ENCODE data around the gene DAPL1. TPM values are rescaled to one million over a fixed set of nuclear protein-coding genes. Genes with fewer than 3 reads are reported as not detected.

DAPL1 gene
- total RNA-seq, 1 donor from 2014 or later, result not detected

DNA sequence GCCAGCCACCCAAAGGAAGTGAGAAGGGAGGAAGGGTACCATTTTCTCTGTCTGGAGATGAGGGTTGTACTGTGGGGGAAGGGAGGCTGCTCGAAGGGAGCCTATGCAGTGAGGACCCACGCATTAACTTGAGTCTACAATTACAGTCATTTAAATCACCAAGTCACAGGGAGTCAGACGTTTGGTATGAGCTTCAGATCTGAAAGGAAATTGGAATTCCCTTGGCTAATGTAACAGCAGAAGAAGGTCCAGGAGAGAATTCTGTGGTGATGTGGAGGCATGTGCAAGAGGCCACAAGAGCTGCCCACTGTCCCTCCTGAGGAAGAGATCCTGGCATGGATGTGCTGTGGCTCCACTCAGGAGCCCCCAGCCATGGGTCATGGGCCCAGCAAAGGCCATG, 22.5 kb downstream of the DAPL1 start:
- no peaks in the 10 kb centered on the region for H3K27me3 ChIP-seq (ENCODE audit: control insufficient read depth, insufficient read depth, low read length)
- no peak overlapping the region for H3K4me3 ChIP-seq (ENCODE audit: low read depth, low read length)
- TF ChIP-seq, protein P1, sequence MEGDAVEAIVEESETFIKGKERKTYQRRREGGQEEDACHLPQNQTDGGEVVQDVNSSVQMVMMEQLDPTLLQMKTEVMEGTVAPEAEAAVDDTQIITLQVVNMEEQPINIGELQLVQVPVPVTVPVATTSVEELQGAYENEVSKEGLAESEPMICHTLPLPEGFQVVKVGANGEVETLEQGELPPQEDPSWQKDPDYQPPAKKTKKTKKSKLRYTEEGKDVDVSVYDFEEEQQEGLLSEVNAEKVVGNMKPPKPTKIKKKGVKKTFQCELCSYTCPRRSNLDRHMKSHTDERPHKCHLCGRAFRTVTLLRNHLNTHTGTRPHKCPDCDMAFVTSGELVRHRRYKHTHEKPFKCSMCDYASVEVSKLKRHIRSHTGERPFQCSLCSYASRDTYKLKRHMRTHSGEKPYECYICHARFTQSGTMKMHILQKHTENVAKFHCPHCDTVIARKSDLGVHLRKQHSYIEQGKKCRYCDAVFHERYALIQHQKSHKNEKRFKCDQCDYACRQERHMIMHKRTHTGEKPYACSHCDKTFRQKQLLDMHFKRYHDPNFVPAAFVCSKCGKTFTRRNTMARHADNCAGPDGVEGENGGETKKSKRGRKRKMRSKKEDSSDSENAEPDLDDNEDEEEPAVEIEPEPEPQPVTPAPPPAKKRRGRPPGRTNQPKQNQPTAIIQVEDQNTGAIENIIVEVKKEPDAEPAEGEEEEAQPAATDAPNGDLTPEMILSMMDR (IDR thresholded peaks at IDR 0.05; ENCODE audit: insufficient read depth, low read length, poor library complexity, severe bottlenecking), result no peak
- no peaks in the 10 kb centered on the region for H3K36me3 ChIP-seq (ENCODE audit: control insufficient read depth, insufficient read depth, low read length)
- DNase-seq (ENCODE audit: low read depth), result no peak

DNA sequence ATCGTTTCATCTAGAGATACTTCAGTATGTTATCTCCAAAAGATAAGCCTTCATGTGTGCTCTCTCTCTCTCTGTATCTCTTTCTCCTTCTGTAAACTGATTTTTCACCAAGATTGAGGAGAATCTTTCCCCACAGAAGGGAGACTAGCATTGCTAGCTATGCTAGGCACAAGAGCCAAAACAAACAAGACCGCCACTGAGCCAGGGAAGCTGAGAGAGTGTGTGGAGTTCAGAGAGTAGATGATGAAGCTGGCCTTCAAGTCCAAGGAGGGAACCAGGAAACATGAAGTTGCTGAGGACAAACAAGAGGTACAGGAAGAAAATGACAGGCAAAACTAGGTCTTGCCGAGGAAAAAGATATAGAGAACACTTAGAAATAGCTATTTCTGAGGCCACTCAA, 23.4 kb downstream of the DAPL1 start:
- Histone ChIP-seq H3K27me3 (ENCODE audit: control insufficient read depth, insufficient read depth, low read length) (no peaks in the 10 kb centered on the region), H3K4me3 (ENCODE audit: low read depth, low read length) (no peak overlapping the region), H3K36me3 (ENCODE audit: control insufficient read depth, insufficient read depth, low read length) (no peaks in the 10 kb centered on the region)
- DNase-seq (ENCODE audit: low read depth), result no peak
- TF ChIP-seq, protein P1 (IDR thresholded peaks at IDR 0.05; ENCODE audit: insufficient read depth, low read length, poor library complexity, severe bottlenecking), result no peak

DNA sequence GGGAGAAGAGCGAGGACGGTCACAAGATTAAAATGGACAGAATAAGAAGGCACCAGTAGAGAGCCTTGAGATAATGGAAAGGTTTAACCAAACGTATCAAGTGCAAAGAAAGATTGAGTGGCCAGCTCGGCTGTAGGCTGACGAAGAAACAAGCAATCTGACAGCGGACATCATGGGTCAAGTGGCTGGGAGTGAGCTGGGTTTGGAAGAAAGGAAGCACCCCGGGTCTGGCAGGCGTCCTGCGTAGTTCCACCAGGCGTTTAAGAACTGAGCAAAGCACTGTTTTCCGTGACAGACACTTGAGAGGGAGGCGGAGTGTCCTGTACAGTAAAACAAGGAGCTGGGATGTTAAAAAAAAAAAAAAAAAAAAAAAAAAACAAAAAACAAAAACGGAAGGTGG, 27.1 kb downstream of the DAPL1 start:
- TF ChIP-seq, protein P1 (IDR thresholded peaks at IDR 0.05; ENCODE audit: insufficient read depth, low read length, poor library complexity, severe bottlenecking), result no peak
- H3K4me3 ChIP-seq (ENCODE audit: low read depth, low read length), result no peak overlapping the region
- no peak for DNase-seq (ENCODE audit: low read depth)
- no peaks in the 10 kb centered on the region for H3K27me3 ChIP-seq (ENCODE audit: control insufficient read depth, insufficient read depth, low read length)
- no peaks in the 10 kb centered on the region for H3K36me3 ChIP-seq (ENCODE audit: control insufficient read depth, insufficient read depth, low read length)

DNA sequence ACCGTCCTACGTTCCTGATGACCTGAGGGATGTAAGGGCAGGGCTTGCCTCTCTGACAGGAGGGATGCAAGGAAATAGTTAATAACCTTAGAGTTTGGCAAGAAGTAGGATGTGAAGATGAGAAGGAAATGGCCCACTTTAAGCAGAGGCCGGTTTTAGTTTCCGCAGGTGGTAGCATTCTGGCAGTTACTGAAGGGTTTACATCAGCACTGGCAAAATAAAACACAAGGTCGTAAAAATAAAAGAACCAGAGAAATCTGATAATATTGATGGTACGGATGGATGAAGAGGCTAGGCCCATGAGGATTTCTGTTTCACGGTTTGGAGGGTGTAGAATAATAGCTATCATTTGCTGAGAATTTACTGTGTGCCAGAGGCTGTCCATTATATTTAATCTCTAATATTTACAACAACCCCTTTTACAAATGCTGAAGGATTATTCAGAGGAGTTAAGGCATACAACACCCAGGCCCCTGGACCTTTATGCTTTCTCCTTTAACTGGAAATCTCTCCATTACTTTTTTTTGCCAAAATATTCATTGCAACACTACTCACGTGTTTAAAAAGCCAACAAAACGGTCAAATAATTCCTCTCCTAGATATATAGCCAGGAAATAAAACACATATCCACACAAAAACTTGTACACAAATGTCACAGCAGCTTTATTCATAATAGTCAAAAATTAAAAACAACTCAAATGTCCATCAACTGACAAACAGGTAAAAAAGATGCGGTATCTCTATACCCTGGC, 28.5 kb downstream of the DAPL1 start:
- Histone ChIP-seq H3K36me3 (ENCODE audit: control insufficient read depth, insufficient read depth, low read length) (no peaks in the 10 kb centered on the region), H3K27me3 (ENCODE audit: control insufficient read depth, insufficient read depth, low read length) (no peaks in the 10 kb centered on the region), H3K4me3 (ENCODE audit: low read depth, low read length) (no peak overlapping the region)
- TF ChIP-seq, protein P1 (IDR thresholded peaks at IDR 0.05; ENCODE audit: insufficient read depth, low read length, poor library complexity, severe bottlenecking), result no peak
- no peak for DNase-seq (ENCODE audit: low read depth)

DNA sequence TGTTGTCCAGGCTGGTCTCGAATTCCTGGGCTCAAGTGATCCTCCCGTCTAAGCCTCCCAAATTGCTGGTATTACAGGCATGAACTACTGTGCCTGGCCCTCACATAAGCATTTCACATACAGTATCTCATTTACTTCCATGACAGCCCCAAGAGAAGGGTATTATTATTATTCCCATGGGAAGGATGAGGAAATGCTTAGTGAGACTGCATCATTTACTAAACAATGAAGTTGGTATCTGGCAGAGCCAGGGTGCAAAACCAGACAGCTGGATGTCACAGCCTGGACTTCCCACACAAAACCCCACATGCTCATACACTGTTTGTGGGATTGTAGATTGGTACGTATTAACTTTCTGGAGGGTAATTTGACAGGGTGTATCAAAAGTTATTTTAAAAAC, 29.9 kb downstream of the DAPL1 start:
- no peaks in the 10 kb centered on the region for H3K27me3 ChIP-seq (ENCODE audit: control insufficient read depth, insufficient read depth, low read length)
- no peak for DNase-seq (ENCODE audit: low read depth)
- TF ChIP-seq, protein P1 (IDR thresholded peaks at IDR 0.05; ENCODE audit: insufficient read depth, low read length, poor library complexity, severe bottlenecking), result no peak
- H3K4me3 ChIP-seq (ENCODE audit: low read depth, low read length), result no peak overlapping the region
- H3K36me3 ChIP-seq (ENCODE audit: control insufficient read depth, insufficient read depth, low read length), result no peaks in the 10 kb centered on the region

DNA sequence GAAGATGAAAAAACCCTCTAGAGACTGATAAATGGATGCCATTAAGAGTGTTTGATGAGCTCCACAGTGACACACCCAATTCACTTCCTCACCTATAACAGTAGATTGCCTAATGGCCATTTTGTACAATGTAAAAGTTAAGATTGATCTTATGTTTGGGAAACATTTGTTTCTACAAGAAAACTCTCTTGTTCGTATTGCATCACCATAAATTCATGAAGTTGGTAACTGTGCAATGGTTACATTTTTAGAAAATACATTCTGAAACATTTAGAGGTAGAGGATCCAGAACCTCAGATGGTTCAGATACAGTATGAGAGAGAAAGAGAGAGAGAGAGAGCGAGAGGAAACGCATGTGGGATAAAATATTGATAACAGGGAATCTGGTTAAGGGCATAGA, 31.8 kb downstream of the DAPL1 start:
- Histone ChIP-seq H3K36me3 (ENCODE audit: control insufficient read depth, insufficient read depth, low read length) (no peaks in the 10 kb centered on the region), H3K27me3 (ENCODE audit: control insufficient read depth, insufficient read depth, low read length) (no peaks in the 10 kb centered on the region), H3K4me3 (ENCODE audit: low read depth, low read length) (no peak overlapping the region)
- TF ChIP-seq, protein P1 (IDR thresholded peaks at IDR 0.05; ENCODE audit: insufficient read depth, low read length, poor library complexity, severe bottlenecking), result no peak
- DNase-seq (ENCODE audit: low read depth), result no peak
